Transverse colon (tissue), 4 donors: Measurements from ENCODE around the gene SEC31B. TPM values are rescaled to one million over a fixed set of nuclear protein-coding genes. Genes with fewer than 3 reads are reported as not detected.

Experiments
- DNase-seq: peaks from one replicate; pipeline ENCODE4 v3.0.0-alpha.2; 2019
- H3K27ac ChIP-seq, 4 donors: fragments of 200-600 bp; sonication (generic); 2 replicates each; pipeline ENCODE4 v1.5.1; 2016 to 2018; ENCODE audit warnings: inconsistent platforms in 4 of 4
- H3K27me3 ChIP-seq: fragments of 200-600 bp; sonication (generic); 2 replicates; pipeline ENCODE4 v1.5.1; 2017; ENCODE audit warnings: inconsistent platforms
- H3K36me3 ChIP-seq, 4 donors: fragments of 200-600 bp; sonication (generic); 2 replicates each; pipeline ENCODE4 v1.5.1; 2017 to 2019; ENCODE audit warnings: inconsistent platforms in 4 of 4
- H3K4me1 ChIP-seq, 4 donors: fragments of 200-600 bp; sonication (generic); 2 replicates each; pipeline ENCODE4 v1.5.1; 2017 to 2020; ENCODE audit warnings: inconsistent platforms in 4 of 4
- H3K4me3 ChIP-seq, 4 donors: fragments of 200-600 bp; sonication (generic); 1 replicate in 1 of 4; 2 replicates in 3 of 4; pipeline versions ENCODE4 v1.5.1 to v1.6.1; 2017 to 2019; ENCODE audit warnings: inconsistent platforms in 4 of 4
- H3K9me3 ChIP-seq, 2 donors: fragments of 200-600 bp; sonication (generic); 2 replicates each; pipeline ENCODE4 v1.5.1; 2017 to 2019; ENCODE audit warnings: inconsistent platforms in 2 of 2
- CTCF ChIP-seq, 5 experiments: fragments of 200-600 bp in 3 of 5; fragments of 450-650 bp in 2 of 5; sonication (generic) in 3 of 5; IDR thresholded peaks; 1 replicate in 2 of 5; 2 replicates in 3 of 5; pipeline ENCODE4 v1.5.1; 2016 to 2017; ENCODE audit warnings: antibody characterized with exemption in 5 of 5, inconsistent platforms in 3 of 5, mild to moderate bottlenecking in 2 of 5, moderate library complexity in 1 of 5
- EP300 ChIP-seq: sonication (generic); formaldehyde crosslinking; IDR thresholded peaks from one replicate; pipeline ENCODE4 v1.6.1; 2017; ENCODE audit warnings: antibody characterized with exemption, low read depth
- POLR2A ChIP-seq: fragments of 450-650 bp; IDR thresholded peaks from one replicate; pipeline ENCODE4 v1.6.1; 2016; ENCODE audit warnings: antibody characterized with exemption, mild to moderate bottlenecking, moderate library complexity
- POLR2AphosphoS5 ChIP-seq, 3 donors: sonication (generic); formaldehyde crosslinking; IDR thresholded peaks; one replicate each; pipeline ENCODE4 v1.6.1; 2016; ENCODE audit warnings: antibody characterized with exemption in 3 of 3
- WGBS, 2 donors: methylation state at CpG; one replicate each; pipeline ENCODE4 v1.1.5; 2018; ENCODE audit warnings: low coverage in 1 of 2; 5-methylcytosine and 5-hydroxymethylcytosine counted together
- in situ Hi-C, 4 donors: fragments of 200-750 bp; cut with MboI; loops; one replicate each; pipeline versions ENCODE4 v1.15.0 to v1.15.1; 2017; ENCODE audit warnings: low sequenced_read_pairs in 3 of 4, low pct_ligation_motif_present in 1 of 4, low pct_unique_long_range_greater_than_20kb in 1 of 4
- intact Hi-C: fragments of 100-400 bp; cut with DNase I; formaldehyde crosslinking; loops from one replicate; pipeline ENCODE4 v1.15.1; 2023; ENCODE audit warnings: low total_unique reads
- total RNA-seq, 4 donors: library from RNA; depleted of rRNA; stranded (reverse); fragments of >200 nt; gene quantifications; one replicate each; pipeline ENCODE4 v1.1.0, GENCODE V29; 2016

The SEC31B gene
- total RNA-seq, 4 donors from 2014 or later: 14.1 to 32.8 (median 24.1) TPM

GRCh38 chr10:100501423-100501822 is 18.2 kb downstream of the SEC31B start:
- Histone ChIP-seq H3K27ac (no peak overlapping the region), H3K4me1 (no peaks in the 10 kb centered on the region), H3K9me3 (no peaks in the 10 kb centered on the region), H3K4me3 (no peak overlapping the region), H3K36me3 (peaks cover 0 to 14% (median 6%) of the 10 kb centered on the region in 4 donors), H3K27me3 (no peaks in the 10 kb centered on the region)
- intact Hi-C loops: no loop called here
- in situ Hi-C loops: loop anchor here in 2 of 4 donors (25.0 kb wide), 1 partner anchor 164 kb away; the partner anchor contains the start of genes PKD2L1 (in 2 of the 2) and SCD (in 2 of the 2)
- DNase-seq: no peak
- TF ChIP-seq POLR2AphosphoS5 (IDR thresholded peaks at IDR 0.05) (no peak), CTCF (IDR thresholded peaks at IDR 0.05) (no peak), EP300 (no peak), POLR2A (no peak)

- intact Hi-C loops: no loop called here
- no peak for DNase-seq
- H3K36me3 ChIP-seq: peaks cover 0 to 25% (median 8%) of the 10 kb centered on the region in 4 donors
- no peaks in the 10 kb centered on the region for H3K4me1 ChIP-seq
- H3K4me3 ChIP-seq: no peak overlapping the region
- no peaks in the 10 kb centered on the region for H3K27me3 ChIP-seq
- WGBS, 2 donors: 96% methylated on average over 4 of the region's 4 CpGs; no CpG with 5 or more reads in 1 of the 2 donors
- TF ChIP-seq POLR2AphosphoS5 (IDR thresholded peaks at IDR 0.05) (no peak), EP300 (no peak), CTCF (IDR thresholded peaks at IDR 0.05) (no peak), POLR2A (no peak)
- no peaks in the 10 kb centered on the region for H3K9me3 ChIP-seq
- in situ Hi-C loops: no loop called here
- no peak overlapping the region for H3K27ac ChIP-seq
Measured at GRCh38 chr10:100498059-100498458, 21.6 kb downstream of the SEC31B start.

GRCh38 chr10:100496567-100496966 is 23.1 kb downstream of the SEC31B start:
- TF ChIP-seq POLR2AphosphoS5 (IDR thresholded peaks at IDR 0.05) (no peak), CTCF (IDR thresholded peaks at IDR 0.05) (no peak), EP300 (no peak), POLR2A (no peak)
- intact Hi-C loops (no loop called here), in situ Hi-C loops (no loop called here)
- Histone ChIP-seq H3K9me3 (no peaks in the 10 kb centered on the region), H3K36me3 (peaks cover 0 to 25% (median 7%) of the 10 kb centered on the region in 4 donors), H3K4me3 (no peak overlapping the region), H3K4me1 (no peaks in the 10 kb centered on the region), H3K27ac (no peak overlapping the region), H3K27me3 (no peaks in the 10 kb centered on the region)
- WGBS, 2 donors: 70 to 90% methylated on average over 1 to 2 of the region's 2 CpGs
- DNase-seq: no peak

GRCh38 chr10:100490531-100490930 is 29.1 kb downstream of the SEC31B start:
- no peak for DNase-seq
- TF ChIP-seq CTCF (IDR thresholded peaks at IDR 0.05) (no peak), POLR2AphosphoS5 (IDR thresholded peaks at IDR 0.05) (no peak), POLR2A (no peak), EP300 (no peak)
- H3K4me3 ChIP-seq: no peak overlapping the region
- in situ Hi-C loops (no loop called here), intact Hi-C loops (no loop called here)
- H3K27ac ChIP-seq: no peak overlapping the region
- H3K27me3 ChIP-seq: no peaks in the 10 kb centered on the region
- 100% methylated on average over 1 to 2 of the region's 2 CpGs for WGBS, 2 donors
- no peaks in the 10 kb centered on the region for H3K9me3 ChIP-seq
- peaks cover 0 to 24% (median 5%) of the 10 kb centered on the region in 4 donors for H3K36me3 ChIP-seq
- no peaks in the 10 kb centered on the region for H3K4me1 ChIP-seq
